GM18502 (cell line): ENCODE results near the gene ZNF524.
"Not testable (repeated sequence)": the region's sequence is repeated elsewhere in the genome, so short reads cannot be mapped to it uniquely, and the experiment has no call there.

Experiments
- ATAC-seq: cut with Tn5 transposase; IDR thresholded peaks from one replicate; pipeline ENCODE4 v1.9.1; 2021; ENCODE audit warnings: mild to moderate bottlenecking; ENCODE audit not compliant: unreplicated experiment, poor library complexity

The ZNF524 gene

GRCh38 chr19:55599842-55600661 is at the start of gene ZNF524:
Gene ZNF524, plus strand, starts transcription at chr19:55600288. Its CDS starts 1,825 bp downstream, at chr19:55602113.
- ATAC-seq, result peak; percentile 51

GRCh38 chr19:55550321-55550650 is 49.8 kb upstream of the ZNF524 start:
- ATAC-seq, result no peak

- no peak for ATAC-seq
Observed at GRCh38 chr19:55552206-55552605, 47.9 kb upstream of the ZNF524 start.

- ATAC-seq, result no peak
Observed at GRCh38 chr19:55552620-55553019, 47.5 kb upstream of the ZNF524 start.

- ATAC-seq, result no peak
Observed at GRCh38 chr19:55553217-55554182, 46.6 kb upstream of the ZNF524 start.

- ATAC-seq, result no peak
Observed at GRCh38 chr19:55554302-55554701, 45.8 kb upstream of the ZNF524 start.

- ATAC-seq, result no peak
Observed at GRCh38 chr19:55554741-55555152, 45.3 kb upstream of the ZNF524 start.

GRCh38 chr19:55559684-55560083 is 40.4 kb upstream of the ZNF524 start:
- ATAC-seq, result no peak

- no peak for ATAC-seq
Observed at GRCh38 chr19:55563261-55563690, 36.8 kb upstream of the ZNF524 start.

- no peak for ATAC-seq
Observed at GRCh38 chr19:55566823-55567222, 33.3 kb upstream of the ZNF524 start.

GRCh38 chr19:55567708-55568328 is 32.3 kb upstream of the ZNF524 start:
- ATAC-seq, result no peak

- ATAC-seq, result not testable (repeated sequence)
Observed at GRCh38 chr19:55569477-55569876, 30.6 kb upstream of the ZNF524 start.

- ATAC-seq, result not testable (repeated sequence)
Observed at GRCh38 chr19:55573929-55574328, 26.2 kb upstream of the ZNF524 start.

- ATAC-seq, result no peak
Observed at GRCh38 chr19:55576746-55577145, 23.3 kb upstream of the ZNF524 start.

- ATAC-seq, result no peak
Observed at GRCh38 chr19:55578031-55578760, 21.9 kb upstream of the ZNF524 start.

GRCh38 chr19:55578761-55579747 is 21.0 kb upstream of the ZNF524 start:
- ATAC-seq, result no peak

GRCh38 chr19:55579766-55580621 is 20.1 kb upstream of the ZNF524 start:
- ATAC-seq, result peak; percentile 32

- peak; percentile 54 for ATAC-seq
Observed at GRCh38 chr19:55580628-55581144, 19.4 kb upstream of the ZNF524 start, which contains the start of gene ZNF579. Gene ZNF579, minus strand, starts transcription at chr19:55580848. Its CDS starts 1,209 bp downstream, at chr19:55579639.
